ENCODE results near the gene DNER.

DNA sequence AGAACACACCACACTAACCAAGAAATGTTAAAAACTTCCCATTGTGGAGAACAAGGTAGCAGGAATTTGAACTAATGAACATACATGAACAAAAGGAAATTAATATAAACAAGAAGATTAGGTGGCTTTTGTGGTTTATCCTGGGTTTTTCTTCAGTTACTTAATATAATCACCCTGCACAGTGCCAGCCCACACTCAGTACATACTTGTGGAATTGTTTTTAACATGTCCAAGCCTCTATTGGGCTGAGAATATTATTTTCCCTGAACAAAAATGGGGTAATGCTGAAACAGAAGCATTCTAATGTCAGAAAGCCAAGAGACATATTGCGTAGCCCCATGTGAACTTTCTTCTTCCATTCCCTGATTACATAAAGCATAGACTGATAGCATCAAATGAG, 202.8 kb downstream of the DNER start:
- TF ChIP-seq, protein P1, sequence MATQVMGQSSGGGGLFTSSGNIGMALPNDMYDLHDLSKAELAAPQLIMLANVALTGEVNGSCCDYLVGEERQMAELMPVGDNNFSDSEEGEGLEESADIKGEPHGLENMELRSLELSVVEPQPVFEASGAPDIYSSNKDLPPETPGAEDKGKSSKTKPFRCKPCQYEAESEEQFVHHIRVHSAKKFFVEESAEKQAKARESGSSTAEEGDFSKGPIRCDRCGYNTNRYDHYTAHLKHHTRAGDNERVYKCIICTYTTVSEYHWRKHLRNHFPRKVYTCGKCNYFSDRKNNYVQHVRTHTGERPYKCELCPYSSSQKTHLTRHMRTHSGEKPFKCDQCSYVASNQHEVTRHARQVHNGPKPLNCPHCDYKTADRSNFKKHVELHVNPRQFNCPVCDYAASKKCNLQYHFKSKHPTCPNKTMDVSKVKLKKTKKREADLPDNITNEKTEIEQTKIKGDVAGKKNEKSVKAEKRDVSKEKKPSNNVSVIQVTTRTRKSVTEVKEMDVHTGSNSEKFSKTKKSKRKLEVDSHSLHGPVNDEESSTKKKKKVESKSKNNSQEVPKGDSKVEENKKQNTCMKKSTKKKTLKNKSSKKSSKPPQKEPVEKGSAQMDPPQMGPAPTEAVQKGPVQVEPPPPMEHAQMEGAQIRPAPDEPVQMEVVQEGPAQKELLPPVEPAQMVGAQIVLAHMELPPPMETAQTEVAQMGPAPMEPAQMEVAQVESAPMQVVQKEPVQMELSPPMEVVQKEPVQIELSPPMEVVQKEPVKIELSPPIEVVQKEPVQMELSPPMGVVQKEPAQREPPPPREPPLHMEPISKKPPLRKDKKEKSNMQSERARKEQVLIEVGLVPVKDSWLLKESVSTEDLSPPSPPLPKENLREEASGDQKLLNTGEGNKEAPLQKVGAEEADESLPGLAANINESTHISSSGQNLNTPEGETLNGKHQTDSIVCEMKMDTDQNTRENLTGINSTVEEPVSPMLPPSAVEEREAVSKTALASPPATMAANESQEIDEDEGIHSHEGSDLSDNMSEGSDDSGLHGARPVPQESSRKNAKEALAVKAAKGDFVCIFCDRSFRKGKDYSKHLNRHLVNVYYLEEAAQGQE (IDR thresholded peaks at IDR 0.05; ENCODE audit: unreplicated experiment) = no peak
- TF ChIP-seq, protein P2, sequence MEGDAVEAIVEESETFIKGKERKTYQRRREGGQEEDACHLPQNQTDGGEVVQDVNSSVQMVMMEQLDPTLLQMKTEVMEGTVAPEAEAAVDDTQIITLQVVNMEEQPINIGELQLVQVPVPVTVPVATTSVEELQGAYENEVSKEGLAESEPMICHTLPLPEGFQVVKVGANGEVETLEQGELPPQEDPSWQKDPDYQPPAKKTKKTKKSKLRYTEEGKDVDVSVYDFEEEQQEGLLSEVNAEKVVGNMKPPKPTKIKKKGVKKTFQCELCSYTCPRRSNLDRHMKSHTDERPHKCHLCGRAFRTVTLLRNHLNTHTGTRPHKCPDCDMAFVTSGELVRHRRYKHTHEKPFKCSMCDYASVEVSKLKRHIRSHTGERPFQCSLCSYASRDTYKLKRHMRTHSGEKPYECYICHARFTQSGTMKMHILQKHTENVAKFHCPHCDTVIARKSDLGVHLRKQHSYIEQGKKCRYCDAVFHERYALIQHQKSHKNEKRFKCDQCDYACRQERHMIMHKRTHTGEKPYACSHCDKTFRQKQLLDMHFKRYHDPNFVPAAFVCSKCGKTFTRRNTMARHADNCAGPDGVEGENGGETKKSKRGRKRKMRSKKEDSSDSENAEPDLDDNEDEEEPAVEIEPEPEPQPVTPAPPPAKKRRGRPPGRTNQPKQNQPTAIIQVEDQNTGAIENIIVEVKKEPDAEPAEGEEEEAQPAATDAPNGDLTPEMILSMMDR (conservative IDR thresholded peaks at IDR 0.05; ENCODE audit: low read depth in 2 of 2) = no peak
- TF ChIP-seq EZH2 (IDR thresholded peaks at IDR 0.05; ENCODE audit: low read depth, unreplicated experiment) (no peak), EZH2phosphoT487 (IDR thresholded peaks at IDR 0.05; ENCODE audit: unreplicated experiment) (no peak), STAT1 (IDR thresholded peaks at IDR 0.05; ENCODE audit: unreplicated experiment) (no peak), POLR2AphosphoS5 (IDR thresholded peaks at IDR 0.05; ENCODE audit: low read depth) (no peak), JUNB (IDR thresholded peaks at IDR 0.05; ENCODE audit: unreplicated experiment) (no peak), CREB1 (CRISPR knock-in tag; IDR thresholded peaks at IDR 0.05; ENCODE audit: low read depth) (no peak), ZNF331 (CRISPR knock-in tag; IDR thresholded peaks at IDR 0.05; ENCODE audit: low read depth) (no peak)
- TF ChIP-seq, protein P3, sequence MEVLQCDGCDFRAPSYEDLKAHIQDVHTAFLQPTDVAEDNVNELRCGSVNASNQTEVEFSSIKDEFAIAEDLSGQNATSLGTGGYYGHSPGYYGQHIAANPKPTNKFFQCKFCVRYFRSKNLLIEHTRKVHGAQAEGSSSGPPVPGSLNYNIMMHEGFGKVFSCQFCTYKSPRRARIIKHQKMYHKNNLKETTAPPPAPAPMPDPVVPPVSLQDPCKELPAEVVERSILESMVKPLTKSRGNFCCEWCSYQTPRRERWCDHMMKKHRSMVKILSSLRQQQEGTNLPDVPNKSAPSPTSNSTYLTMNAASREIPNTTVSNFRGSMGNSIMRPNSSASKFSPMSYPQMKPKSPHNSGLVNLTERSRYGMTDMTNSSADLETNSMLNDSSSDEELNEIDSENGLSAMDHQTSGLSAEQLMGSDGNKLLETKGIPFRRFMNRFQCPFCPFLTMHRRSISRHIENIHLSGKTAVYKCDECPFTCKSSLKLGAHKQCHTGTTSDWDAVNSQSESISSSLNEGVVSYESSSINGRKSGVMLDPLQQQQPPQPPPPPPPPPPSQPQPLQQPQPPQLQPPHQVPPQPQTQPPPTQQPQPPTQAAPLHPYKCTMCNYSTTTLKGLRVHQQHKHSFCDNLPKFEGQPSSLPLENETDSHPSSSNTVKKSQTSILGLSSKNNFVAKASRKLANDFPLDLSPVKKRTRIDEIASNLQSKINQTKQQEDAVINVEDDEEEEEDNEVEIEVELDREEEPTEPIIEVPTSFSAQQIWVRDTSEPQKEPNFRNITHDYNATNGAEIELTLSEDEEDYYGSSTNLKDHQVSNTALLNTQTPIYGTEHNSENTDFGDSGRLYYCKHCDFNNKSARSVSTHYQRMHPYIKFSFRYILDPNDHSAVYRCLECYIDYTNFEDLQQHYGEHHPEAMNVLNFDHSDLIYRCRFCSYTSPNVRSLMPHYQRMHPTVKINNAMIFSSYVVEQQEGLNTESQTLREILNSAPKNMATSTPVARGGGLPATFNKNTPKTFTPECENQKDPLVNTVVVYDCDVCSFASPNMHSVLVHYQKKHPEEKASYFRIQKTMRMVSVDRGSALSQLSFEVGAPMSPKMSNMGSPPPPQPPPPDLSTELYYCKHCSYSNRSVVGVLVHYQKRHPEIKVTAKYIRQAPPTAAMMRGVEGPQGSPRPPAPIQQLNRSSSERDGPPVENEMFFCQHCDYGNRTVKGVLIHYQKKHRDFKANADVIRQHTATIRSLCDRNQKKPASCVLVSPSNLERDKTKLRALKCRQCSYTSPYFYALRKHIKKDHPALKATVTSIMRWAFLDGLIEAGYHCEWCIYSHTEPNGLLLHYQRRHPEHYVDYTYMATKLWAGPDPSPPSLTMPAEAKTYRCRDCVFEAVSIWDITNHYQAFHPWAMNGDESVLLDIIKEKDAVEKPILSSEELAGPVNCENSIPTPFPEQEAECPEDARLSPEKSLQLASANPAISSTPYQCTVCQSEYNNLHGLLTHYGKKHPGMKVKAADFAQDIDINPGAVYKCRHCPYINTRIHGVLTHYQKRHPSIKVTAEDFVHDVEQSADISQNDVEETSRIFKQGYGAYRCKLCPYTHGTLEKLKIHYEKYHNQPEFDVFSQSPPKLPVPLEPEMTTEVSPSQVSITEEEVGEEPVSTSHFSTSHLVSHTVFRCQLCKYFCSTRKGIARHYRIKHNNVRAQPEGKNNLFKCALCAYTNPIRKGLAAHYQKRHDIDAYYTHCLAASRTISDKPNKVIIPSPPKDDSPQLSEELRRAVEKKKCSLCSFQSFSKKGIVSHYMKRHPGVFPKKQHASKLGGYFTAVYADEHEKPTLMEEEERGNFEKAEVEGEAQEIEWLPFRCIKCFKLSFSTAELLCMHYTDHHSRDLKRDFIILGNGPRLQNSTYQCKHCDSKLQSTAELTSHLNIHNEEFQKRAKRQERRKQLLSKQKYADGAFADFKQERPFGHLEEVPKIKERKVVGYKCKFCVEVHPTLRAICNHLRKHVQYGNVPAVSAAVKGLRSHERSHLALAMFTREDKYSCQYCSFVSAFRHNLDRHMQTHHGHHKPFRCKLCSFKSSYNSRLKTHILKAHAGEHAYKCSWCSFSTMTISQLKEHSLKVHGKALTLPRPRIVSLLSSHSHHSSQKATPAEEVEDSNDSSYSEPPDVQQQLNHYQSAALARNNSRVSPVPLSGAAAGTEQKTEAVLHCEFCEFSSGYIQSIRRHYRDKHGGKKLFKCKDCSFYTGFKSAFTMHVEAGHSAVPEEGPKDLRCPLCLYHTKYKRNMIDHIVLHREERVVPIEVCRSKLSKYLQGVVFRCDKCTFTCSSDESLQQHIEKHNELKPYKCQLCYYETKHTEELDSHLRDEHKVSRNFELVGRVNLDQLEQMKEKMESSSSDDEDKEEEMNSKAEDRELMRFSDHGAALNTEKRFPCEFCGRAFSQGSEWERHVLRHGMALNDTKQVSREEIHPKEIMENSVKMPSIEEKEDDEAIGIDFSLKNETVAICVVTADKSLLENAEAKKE (CRISPR knock-in tag; IDR thresholded peaks at IDR 0.05) = no peak
- TF ChIP-seq, protein P4, sequence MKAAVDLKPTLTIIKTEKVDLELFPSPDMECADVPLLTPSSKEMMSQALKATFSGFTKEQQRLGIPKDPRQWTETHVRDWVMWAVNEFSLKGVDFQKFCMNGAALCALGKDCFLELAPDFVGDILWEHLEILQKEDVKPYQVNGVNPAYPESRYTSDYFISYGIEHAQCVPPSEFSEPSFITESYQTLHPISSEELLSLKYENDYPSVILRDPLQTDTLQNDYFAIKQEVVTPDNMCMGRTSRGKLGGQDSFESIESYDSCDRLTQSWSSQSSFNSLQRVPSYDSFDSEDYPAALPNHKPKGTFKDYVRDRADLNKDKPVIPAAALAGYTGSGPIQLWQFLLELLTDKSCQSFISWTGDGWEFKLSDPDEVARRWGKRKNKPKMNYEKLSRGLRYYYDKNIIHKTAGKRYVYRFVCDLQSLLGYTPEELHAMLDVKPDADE (IDR thresholded peaks at IDR 0.05) = no peak

Measured in GM23338 (cell line).